ENCODE data around the gene CITED4. TPM values are rescaled to one million over a fixed set of nuclear protein-coding genes. Genes with fewer than 3 reads are reported as not detected.
"Not testable (repeated sequence)": the region's sequence is repeated elsewhere in the genome, so short reads cannot be mapped to it uniquely, and the experiment has no call there.

CITED4 gene
- polyA plus RNA-seq (2014; cell fraction: cytosol; rRNA removed): 5.2 and 9.1 TPM in 2 replicates
- 3.8 and 5.3 TPM in 2 replicates for polyA plus RNA-seq (2014; cell fraction: nucleus; rRNA removed)

GRCh38 chr1:40862008-40862863 is at the start of gene CITED4:
TSS of gene CITED4 (minus strand) at chr1:40862363. CDS start at chr1:40862127, 236 bp downstream.
- peak; percentile 89 for DNase-seq (ENCODE audit: low spot score)

- no peak for DNase-seq (ENCODE audit: low spot score)
Observed at GRCh38 chr1:40911105-40911504, 48.9 kb upstream of the CITED4 start.

- no peak for DNase-seq (ENCODE audit: low spot score)
Observed at GRCh38 chr1:40909281-40909680, 47.1 kb upstream of the CITED4 start.

GRCh38 chr1:40908350-40908749 is 46.2 kb upstream of the CITED4 start:
- DNase-seq (ENCODE audit: low spot score): no peak

GRCh38 chr1:40907899-40908298 is 45.7 kb upstream of the CITED4 start:
- no peak for DNase-seq (ENCODE audit: low spot score)

- DNase-seq (ENCODE audit: low spot score): no peak
Observed at GRCh38 chr1:40906781-40907400, 44.7 kb upstream of the CITED4 start.

- no peak for DNase-seq (ENCODE audit: low spot score)
Observed at GRCh38 chr1:40905061-40905460, 42.9 kb upstream of the CITED4 start.

- no peak for DNase-seq (ENCODE audit: low spot score)
Observed at GRCh38 chr1:40903106-40903505, 40.9 kb upstream of the CITED4 start.

- DNase-seq (ENCODE audit: low spot score): no peak
Observed at GRCh38 chr1:40901886-40902852, 40.0 kb upstream of the CITED4 start.

GRCh38 chr1:40899230-40899870 is 37.2 kb upstream of the CITED4 start:
- DNase-seq (ENCODE audit: low spot score): no peak

- no peak for DNase-seq (ENCODE audit: low spot score)
Observed at GRCh38 chr1:40898431-40898901, 36.3 kb upstream of the CITED4 start.

GRCh38 chr1:40897513-40897912 is 35.4 kb upstream of the CITED4 start:
- no peak for DNase-seq (ENCODE audit: low spot score)

GRCh38 chr1:40896482-40896881 is 34.3 kb upstream of the CITED4 start:
- no peak for DNase-seq (ENCODE audit: low spot score)

GRCh38 chr1:40895601-40896000 is 33.4 kb upstream of the CITED4 start:
- DNase-seq (ENCODE audit: low spot score): no peak

- not testable (repeated sequence) for DNase-seq (ENCODE audit: low spot score)
Observed at GRCh38 chr1:40894858-40895257, 32.7 kb upstream of the CITED4 start.

GRCh38 chr1:40894455-40894854 is 32.3 kb upstream of the CITED4 start:
- DNase-seq (ENCODE audit: low spot score): no peak

GRCh38 chr1:40893946-40894345 is 31.8 kb upstream of the CITED4 start:
- DNase-seq (ENCODE audit: low spot score): no peak

- no peak for DNase-seq (ENCODE audit: low spot score)
Observed at GRCh38 chr1:40892354-40892753, 30.2 kb upstream of the CITED4 start.

- DNase-seq (ENCODE audit: low spot score): no peak
Observed at GRCh38 chr1:40890771-40891170, 28.6 kb upstream of the CITED4 start.

GRCh38 chr1:40887652-40888051 is 25.5 kb upstream of the CITED4 start:
- no peak for DNase-seq (ENCODE audit: low spot score)

GRCh38 chr1:40887012-40887378 is 24.8 kb upstream of the CITED4 start:
- DNase-seq (ENCODE audit: low spot score): no peak
